H1 (cell line): Measurements from ENCODE around the gene GREB1L. TPM values are rescaled to one million over a fixed set of nuclear protein-coding genes. Genes with fewer than 3 reads are reported as not detected.

Source experiments
- CTCF ChIA-PET: fragments of 300-600 bp; sonication (Branson Sonifier 250); formaldehyde crosslinking; loops from one replicate; lab custom pipeline; 2021; ENCODE audit not compliant: partially characterized antibody; lab: Charles Lee
- POLR2A ChIA-PET: fragments of 300-600 bp; sonication (Branson Sonifier 250); formaldehyde crosslinking; loops from one replicate; lab custom pipeline; 2021; ENCODE audit warnings: inconsistent platforms; ENCODE audit not compliant: partially characterized antibody; lab: Charles Lee
- DNase-seq, 2 experiments: peaks; one replicate each; pipeline versions ENCODE4 v3.0.0 to v3.0.0-alpha.2; 2010 to 2022; ENCODE audit warnings: low spot score in 2 of 2, low read depth in 1 of 2, mixed read lengths in 1 of 2
- FAIRE-seq: peaks from 2 replicates; lab custom pipeline; 2011; peaks lifted over from hg19 to GRCh38; lab: Jason Lieb, UNC
- H2AFZ ChIP-seq: 2 replicates; pipeline ENCODE4 v1.8.1; 2012; ENCODE audit warnings: low read length, inconsistent platforms
- H2AK5ac ChIP-seq: 2 replicates; pipeline ENCODE4 v1.6.1; 2013; ENCODE audit warnings: low read depth, low read length
- H2BK120ac ChIP-seq: replicated peaks from 2 replicates; pipeline ENCODE3; 2013; ENCODE audit warnings: low read depth, low read length, inconsistent platforms
- H2BK12ac ChIP-seq: 2 replicates; pipeline ENCODE4 v1.6.1; 2013; ENCODE audit warnings: low read depth, low read length
- H2BK15ac ChIP-seq: 2 replicates; pipeline ENCODE4 v1.6.1; 2013; ENCODE audit warnings: low read length
- H2BK20ac ChIP-seq: 2 replicates; pipeline ENCODE4 v1.6.1; 2013; ENCODE audit warnings: low read length
- H2BK5ac ChIP-seq: 2 replicates; pipeline ENCODE4 v1.6.1; 2013; ENCODE audit warnings: low read depth, low read length
- H3K14ac ChIP-seq: 2 replicates; pipeline ENCODE4 v1.6.1; 2013; ENCODE audit warnings: inconsistent platforms; ENCODE audit not compliant: insufficient read length
- H3K18ac ChIP-seq: 2 replicates; pipeline ENCODE4 v1.6.1; 2013; ENCODE audit warnings: low read length; ENCODE audit errors: extremely low read depth
- H3K23ac ChIP-seq: 2 replicates; pipeline ENCODE4 v1.6.1; 2013; ENCODE audit warnings: inconsistent platforms; ENCODE audit not compliant: insufficient read length
- H3K23me2 ChIP-seq: 2 replicates; pipeline ENCODE4 v1.6.1; 2013; ENCODE audit warnings: low read depth, low read length
- H3K27ac ChIP-seq: 2 replicates; pipeline ENCODE4 v1.6.1; 2011; ENCODE audit warnings: low read depth, low read length, inconsistent platforms
- H3K27me3 ChIP-seq, 4 experiments: replicated peaks in 1 of 4; 1 replicate in 1 of 4; 2 replicates in 3 of 4; pipeline versions ENCODE4 v1.6.1 to v1.8.1; 2011 to 2013; ENCODE audit warnings: low read length in 3 of 4, mild to moderate bottlenecking in 3 of 4, inconsistent platforms in 2 of 4, mixed read lengths in 2 of 4, moderate library complexity in 1 of 4; ENCODE audit not compliant: control insufficient read depth in 3 of 4, insufficient read depth in 3 of 4; ENCODE audit errors: extremely low read depth in 1 of 4
- H3K36me3 ChIP-seq, 4 experiments: 2 replicates each; pipeline versions ENCODE4 v1.6.1 to v1.8.1; 2011 to 2013; ENCODE audit warnings: mild to moderate bottlenecking in 4 of 4, low read length in 3 of 4, moderate library complexity in 2 of 4, control low read depth in 1 of 4, inconsistent platforms in 1 of 4; ENCODE audit not compliant: insufficient read depth in 4 of 4, control insufficient read depth in 2 of 4
- H3K4ac ChIP-seq: replicated peaks from 2 replicates; pipeline ENCODE3; 2013; ENCODE audit warnings: low read length, low read depth, mixed read lengths, inconsistent platforms; ENCODE audit not compliant: insufficient read length
- H3K4me1 ChIP-seq, 4 experiments: replicated peaks in 1 of 4; 1 replicate in 1 of 4; 2 replicates in 3 of 4; pipeline versions ENCODE4 v1.6.1 to v1.8.1; 2011 to 2013; ENCODE audit warnings: low read length in 3 of 4, inconsistent platforms in 2 of 4, mixed read lengths in 1 of 4; ENCODE audit not compliant: insufficient read depth in 4 of 4, control insufficient read depth in 3 of 4
- H3K4me2 ChIP-seq, 2 experiments: 2 replicates each; pipeline versions ENCODE4 v1.6.1 to v1.8.1; 2011 to 2013; ENCODE audit warnings: low read depth in 2 of 2, low read length in 2 of 2, control low read depth in 1 of 2, inconsistent platforms in 1 of 2, mild to moderate bottlenecking in 1 of 2; ENCODE audit not compliant: insufficient read depth in 1 of 2
- H3K4me3 ChIP-seq, 4 experiments: fragments of 200-600, 300-600 bp in 1 of 4; sonication (generic), shearing (Covaris generic), sonication (Bioruptor Twin) in 1 of 4; 2 replicates each; pipeline versions ENCODE4 v1.5.1 to v1.8.1; 2011 to 2016; ENCODE audit warnings: low read length in 4 of 4, low read depth in 3 of 4, control low read depth in 2 of 4, inconsistent platforms in 2 of 4, mild to moderate bottlenecking in 2 of 4, mixed read lengths in 1 of 4, moderate library complexity in 1 of 4; ENCODE audit not compliant: insufficient read depth in 2 of 4; ENCODE audit errors: extremely low read depth in 1 of 4
- H3K56ac ChIP-seq: replicated peaks from 2 replicates; pipeline ENCODE3; 2013; ENCODE audit warnings: low read depth, mild to moderate bottlenecking, mixed read lengths, low read length, inconsistent platforms; ENCODE audit not compliant: insufficient read length
- H3K79me1 ChIP-seq: 2 replicates; pipeline ENCODE4 v1.6.1; 2013; ENCODE audit warnings: low read depth, low read length, control low read depth
- H3K79me2 ChIP-seq, 2 experiments: 2 replicates each; pipeline versions ENCODE4 v1.6.1 to v1.8.1; 2012 to 2013; ENCODE audit warnings: low read length in 2 of 2, mild to moderate bottlenecking in 2 of 2, inconsistent platforms in 1 of 2; ENCODE audit not compliant: insufficient read depth in 2 of 2, control insufficient read depth in 1 of 2
- H3K9ac ChIP-seq, 4 experiments: replicated peaks in 1 of 4; 1 replicate in 1 of 4; 2 replicates in 3 of 4; pipeline versions ENCODE4 v1.6.1 to v1.8.1; 2011 to 2013; ENCODE audit warnings: low read depth in 3 of 4, low read length in 3 of 4, control low read depth in 2 of 4, mild to moderate bottlenecking in 2 of 4, moderate library complexity in 2 of 4, inconsistent platforms in 1 of 4; ENCODE audit errors: extremely low read depth in 1 of 4
- H3K9me3 ChIP-seq, 2 experiments: 2 replicates each; pipeline versions ENCODE4 v1.6.1 to v1.8.1; 2012 to 2013; ENCODE audit warnings: mild to moderate bottlenecking in 2 of 2, moderate library complexity in 2 of 2, control low read depth in 1 of 2, inconsistent platforms in 1 of 2, low read depth in 1 of 2, low read length in 1 of 2, mixed read lengths in 1 of 2; ENCODE audit not compliant: insufficient read depth in 2 of 2
- H4K20me1 ChIP-seq, 2 experiments: replicated peaks in 1 of 2; 2 replicates each; pipeline versions ENCODE3 to v1.8.1; 2011 to 2013; ENCODE audit warnings: inconsistent platforms in 2 of 2, low read length in 2 of 2, mild to moderate bottlenecking in 1 of 2; ENCODE audit not compliant: insufficient read depth in 2 of 2, control insufficient read depth in 1 of 2
- H4K5ac ChIP-seq: 2 replicates; pipeline ENCODE4 v1.6.1; 2013; ENCODE audit warnings: low read length, low read depth, mixed read lengths, inconsistent platforms; ENCODE audit not compliant: insufficient read length
- H4K8ac ChIP-seq: 2 replicates; pipeline ENCODE4 v1.8.0; 2013; ENCODE audit warnings: mild to moderate bottlenecking, moderate library complexity, low read length, inconsistent platforms; ENCODE audit not compliant: insufficient read depth; ENCODE audit errors: extremely low read depth
- H4K91ac ChIP-seq: replicated peaks from 2 replicates; pipeline ENCODE3; 2013; ENCODE audit warnings: low read length, mixed read lengths, inconsistent platforms; ENCODE audit not compliant: insufficient read length
- CTCF ChIP-seq, 3 experiments: IDR thresholded peaks; 1 replicate in 2 of 3; 2 replicates in 1 of 3; pipeline versions ENCODE4 v1.5.1 to v1.6.1; 2011; ENCODE audit warnings: low read length in 3 of 3, mild to moderate bottlenecking in 3 of 3, inconsistent platforms in 2 of 3, low read depth in 1 of 3, moderate library complexity in 1 of 3; ENCODE audit not compliant: insufficient read depth in 1 of 3; ENCODE audit errors: control extremely low read depth in 1 of 3
- RBBP5 ChIP-seq: IDR thresholded peaks from 2 replicates; pipeline ENCODE4 v1.7.1; 2012; ENCODE audit warnings: low read depth, mild to moderate bottlenecking, inconsistent platforms, low read length, moderate library complexity, borderline replicate concordance
- WGBS, 2 experiments: shearing (Covaris generic) in 1 of 2; methylation state at CpG; one replicate each; pipeline versions ENCODE4 v1.1.6 to v1.1.7; 2013 to 2015; ENCODE audit warnings: low lambda C conversion rate in 2 of 2, mixed read lengths in 2 of 2, inconsistent platforms in 1 of 2, low coverage in 1 of 2, missing lambda C conversion rate in 1 of 2; ENCODE audit not compliant: insufficient replicate concordance in 2 of 2, insufficient coverage in 1 of 2, insufficient read length in 1 of 2; ENCODE audit errors: extremely low coverage in 1 of 2, missing lambda C conversion rate in 1 of 2; 5-methylcytosine and 5-hydroxymethylcytosine counted together
- polyA plus RNA-seq, 7 experiments: library from polyadenylated mRNA; depleted of rRNA in 3 of 7; stranded (reverse) in 5 of 7; unstranded in 2 of 7; fragments of >200 nt in 5 of 7; fragments of 200-250 nt in 2 of 7; gene quantifications; 1 replicate in 5 of 7; 2 replicates in 1 of 7; 4 replicates in 1 of 7; pipeline versions ENCODE4 v1.2.1 to v1.2.3, GENCODE V29; 2011 to 2013; ENCODE audit warnings: missing spikeins in 2 of 7, mixed read lengths in 2 of 7
- total RNA-seq: library from RNA; stranded (reverse); fragmentation: NEBNext Ultra II Directional; extraction: Animal tissue kit (Norgen Biotek cat#: 25700); gene quantifications from 2 replicates; pipeline ENCODE4 v1.2.1, GENCODE V29; 2021

The GREB1L gene
- total and polyA plus RNA-seq, 2 of the 8 experiments (the other 6 are each of a cell fraction or from before 2014, with no cell fraction given), result 0.34 to 1.6 TPM

DNA sequence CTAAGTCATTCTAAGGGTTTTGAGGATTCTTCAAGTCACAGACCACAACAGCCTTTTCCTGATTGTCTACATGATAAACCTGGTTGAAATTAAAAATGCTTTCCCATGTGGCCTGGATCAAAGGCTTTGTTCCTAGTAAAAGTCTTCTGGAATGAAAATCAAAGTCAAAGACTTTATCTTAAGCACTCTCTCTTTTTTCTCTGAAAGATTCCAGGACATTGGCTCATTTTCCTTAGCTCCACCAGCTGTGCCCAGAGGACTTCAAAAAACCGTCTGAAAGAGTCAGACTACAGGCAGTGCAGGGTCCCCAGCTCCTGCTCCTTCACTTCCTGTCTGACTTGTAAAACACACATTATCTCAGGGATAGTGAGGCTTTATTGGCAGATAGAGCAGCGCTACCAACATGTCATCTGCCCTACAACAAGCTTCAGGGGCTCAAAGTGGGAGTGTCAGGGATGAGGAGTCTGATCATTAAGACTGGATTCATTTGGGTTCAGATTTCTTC, 210.3 kb downstream of the GREB1L start:
- Histone ChIP-seq H2BK20ac (no peak overlapping the region), H3K27me3 (no peaks in the 10 kb centered on the region), H3K79me2 (no peaks in the 10 kb centered on the region), H4K91ac (no peak overlapping the region), H4K8ac (no peak overlapping the region), H2BK5ac (no peak overlapping the region), H2BK12ac (no peak overlapping the region), H3K4me1 (no peaks in the 10 kb centered on the region), H3K79me1 (no peaks in the 10 kb centered on the region), H3K56ac (no peak overlapping the region), H3K14ac (no peak overlapping the region), H3K23ac (no peak overlapping the region), H3K23me2 (no peaks in the 10 kb centered on the region), H3K36me3 (peaks cover 0 to 7% (median 2%) of the 10 kb centered on the region in 4 experiments; a peak in 2 of 8 replicates), H3K4ac (no peak overlapping the region), H3K4me2 (no peak overlapping the region), H3K27ac (no peak overlapping the region), H3K4me3 (no peak overlapping the region), H2BK120ac (no peak overlapping the region), H2BK15ac (no peak overlapping the region), H3K9me3 (no peaks in the 10 kb centered on the region), H3K9ac (no peak overlapping the region; a peak in 1 of 7 replicates), H2AK5ac (no peak overlapping the region), H4K5ac (no peak overlapping the region), H4K20me1 (no peaks in the 10 kb centered on the region), H3K18ac (no peak overlapping the region), H2AFZ (no peak overlapping the region)
- FAIRE-seq (no peak), DNase-seq (no peak)
- POLR2A ChIA-PET, result interaction anchor here (0.6 kb wide), 1 partner anchor 181 kb away, joined by 3 read pairs; no protein-coding TSS in a partner anchor
- CTCF ChIA-PET, result interaction anchor here (0.6 to 2.3 kb wide), 3 partner anchors 70 to 409 kb away, joined by 3 to 7 read pairs (median 3); no protein-coding TSS in a partner anchor
- 88% methylated on average over 2 of the region's 2 CpGs; no CpG with 5 or more reads in 1 of the 2 experiments for WGBS, 2 experiments
- TF ChIP-seq RBBP5 (no peak), CTCF (IDR thresholded peaks at IDR 0.05; ENCODE audit: control extremely low read depth in 1 of 3, insufficient read depth in 1 of 3, low read depth in 1 of 3, low read length in 3 of 3) (no peak)
